GM21390 (cell line): ENCODE measurements around the gene NOTCH1.

Experiments used
- ATAC-seq: cut with Tn5 transposase; IDR thresholded peaks from one replicate; pipeline ENCODE4 v1.9.1; 2021; ENCODE audit not compliant: unreplicated experiment

NOTCH1 gene

DNA sequence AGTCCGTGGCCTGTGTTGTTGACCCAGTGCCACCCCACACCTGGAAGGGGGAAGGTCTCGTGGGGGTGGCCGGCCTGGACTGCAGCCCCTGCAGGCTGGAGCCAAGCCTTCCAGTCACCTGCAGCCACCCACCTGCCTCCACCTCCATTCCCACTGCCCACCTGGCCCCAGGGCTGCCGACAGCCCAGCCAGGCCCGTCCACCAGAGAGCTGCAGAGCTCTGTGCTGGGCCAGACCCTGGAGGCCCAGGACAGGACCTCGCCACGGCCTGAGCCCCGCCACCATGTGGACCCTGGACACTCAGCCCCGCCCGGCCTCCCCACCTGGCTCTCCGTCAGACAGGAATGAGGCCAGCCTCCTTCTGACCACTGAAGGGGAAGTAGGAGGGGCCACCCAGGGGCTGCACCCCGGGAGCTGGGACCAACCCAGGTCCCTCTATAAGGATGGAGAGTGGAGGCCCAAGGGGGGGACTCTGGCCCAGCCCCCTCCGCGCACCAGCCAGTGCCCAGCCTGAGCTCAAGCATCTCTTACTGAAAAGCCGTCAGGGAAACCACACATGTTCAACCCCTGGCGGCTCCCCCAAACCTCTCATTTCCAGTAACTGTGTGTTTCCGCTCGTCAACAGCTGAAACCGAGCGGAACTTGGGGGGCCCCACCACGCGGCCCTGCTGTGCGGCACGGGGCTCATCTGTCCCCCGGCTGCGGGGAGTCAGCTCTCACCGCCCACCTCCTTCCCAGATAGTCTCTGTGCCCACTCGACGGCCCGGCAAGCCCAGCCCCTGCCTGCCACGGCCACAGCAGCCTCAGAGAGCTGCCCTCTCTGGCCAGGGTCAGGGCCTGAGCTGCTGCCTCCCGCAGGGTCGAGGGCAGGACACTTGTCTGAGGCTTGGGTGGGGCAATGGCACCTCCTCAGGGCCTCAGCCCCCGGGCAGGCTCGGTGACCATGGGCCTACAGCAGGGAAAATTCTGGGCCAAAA lies 12.8 kb downstream of the NOTCH1 start:
- no peak for ATAC-seq

DNA sequence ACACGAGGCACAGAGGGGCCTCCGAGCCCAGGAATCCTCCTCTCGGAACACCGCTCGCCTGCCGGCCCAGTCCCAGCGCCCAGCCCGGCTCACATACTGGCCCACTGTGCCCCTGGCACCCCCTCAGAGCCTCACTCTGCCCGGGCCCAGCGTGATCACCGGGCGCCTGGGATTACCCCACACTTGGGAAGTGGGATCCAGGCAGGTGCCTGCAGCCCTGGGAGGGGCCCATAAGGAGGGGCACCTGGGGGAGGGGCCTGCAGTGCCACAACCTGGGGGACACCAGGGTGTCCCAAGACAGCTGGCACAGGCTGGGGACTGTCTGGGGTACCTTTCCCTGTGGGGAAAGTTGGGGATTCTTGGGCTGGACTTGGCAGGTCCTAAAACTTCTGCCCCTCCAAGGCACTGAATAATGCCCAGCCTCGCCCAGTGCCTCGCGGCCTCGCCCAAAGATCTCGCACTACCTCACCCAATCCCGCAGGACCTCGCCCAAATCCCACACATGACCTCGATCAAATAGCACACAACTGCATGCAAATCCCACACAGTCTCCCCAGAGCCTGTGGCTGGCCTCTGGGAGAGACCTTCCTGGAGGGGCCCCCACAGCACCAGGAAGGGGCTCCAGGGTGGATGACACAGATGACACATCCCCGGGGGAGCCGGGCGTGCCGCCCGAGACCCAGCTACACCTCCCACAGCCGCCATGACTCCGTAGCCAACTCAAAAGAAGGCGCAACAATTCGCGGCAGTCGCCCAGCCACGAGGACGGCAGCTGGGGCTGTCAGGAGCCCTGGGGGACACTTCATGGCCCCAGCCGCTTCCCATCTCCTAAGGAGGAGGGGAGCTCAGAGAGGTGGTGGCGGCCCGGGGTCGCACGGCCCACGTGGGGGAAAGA lies 13.7 kb downstream of the NOTCH1 start:
- no peak for ATAC-seq

DNA sequence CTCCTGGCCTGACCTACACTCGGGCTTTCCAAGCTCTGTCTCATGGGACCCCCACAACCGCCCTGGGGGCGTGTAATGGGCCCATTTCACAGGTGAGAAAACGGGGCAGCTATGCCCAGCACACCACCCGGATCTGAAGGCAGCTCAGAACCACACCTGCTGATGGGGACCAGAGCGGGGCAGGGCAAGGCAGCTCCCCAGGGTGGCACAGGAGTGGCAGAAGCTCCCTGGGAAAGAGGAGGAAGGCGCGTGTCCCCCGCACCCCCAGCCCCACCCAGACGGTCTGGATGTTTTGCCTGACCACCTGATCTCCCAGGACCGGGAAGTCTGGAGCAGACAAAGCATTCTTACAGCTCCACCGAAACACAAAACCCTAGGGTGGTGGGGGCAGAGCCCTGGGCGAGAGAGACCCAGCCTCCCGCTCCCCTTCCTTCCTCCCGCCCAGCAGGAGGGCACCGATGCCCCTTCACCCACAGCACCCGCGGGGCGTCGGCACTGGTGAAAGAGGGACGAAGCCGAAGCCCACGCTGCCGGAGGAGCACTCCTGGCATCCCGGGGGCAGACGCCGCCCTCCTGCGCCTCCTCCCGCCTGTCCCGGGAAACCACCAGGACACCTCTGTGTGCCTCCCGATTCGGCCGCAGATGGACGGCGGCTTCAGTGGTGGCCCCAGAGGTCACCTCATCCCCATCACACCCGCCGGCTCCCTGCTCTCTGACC lies 14.5 kb downstream of the NOTCH1 start:
- ATAC-seq, result no peak

DNA sequence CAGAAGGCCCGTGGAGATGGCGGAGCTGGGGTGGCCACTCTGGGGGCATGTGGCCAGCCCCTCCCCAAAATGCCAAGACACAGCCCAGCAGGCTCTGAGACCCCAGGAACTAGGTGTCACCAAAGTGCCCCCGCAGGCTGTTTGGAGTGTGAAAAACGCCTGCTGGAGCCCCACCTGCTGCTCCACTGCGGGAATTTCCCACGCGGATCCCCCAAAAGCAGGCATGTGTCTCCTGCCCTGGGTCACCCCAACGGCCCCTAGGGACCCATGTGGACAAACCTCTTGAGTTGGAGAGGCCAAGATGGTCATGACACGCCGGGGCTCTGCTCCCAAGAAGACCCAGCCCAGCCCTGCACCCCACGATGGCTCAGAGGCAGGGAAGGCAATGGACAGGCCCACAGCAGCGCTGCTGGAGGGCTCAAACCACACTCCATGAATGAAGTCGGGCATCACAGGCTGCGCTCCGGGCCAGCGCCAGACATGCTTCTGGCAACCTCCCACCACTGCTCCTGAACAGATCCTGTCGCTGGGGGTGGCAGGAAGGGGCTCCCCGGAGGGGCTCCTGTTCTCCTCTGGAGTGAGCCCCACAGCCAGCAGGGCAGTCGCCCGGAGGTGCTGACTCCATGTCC lies 15.3 kb downstream of the NOTCH1 start:
- ATAC-seq, result no peak

DNA sequence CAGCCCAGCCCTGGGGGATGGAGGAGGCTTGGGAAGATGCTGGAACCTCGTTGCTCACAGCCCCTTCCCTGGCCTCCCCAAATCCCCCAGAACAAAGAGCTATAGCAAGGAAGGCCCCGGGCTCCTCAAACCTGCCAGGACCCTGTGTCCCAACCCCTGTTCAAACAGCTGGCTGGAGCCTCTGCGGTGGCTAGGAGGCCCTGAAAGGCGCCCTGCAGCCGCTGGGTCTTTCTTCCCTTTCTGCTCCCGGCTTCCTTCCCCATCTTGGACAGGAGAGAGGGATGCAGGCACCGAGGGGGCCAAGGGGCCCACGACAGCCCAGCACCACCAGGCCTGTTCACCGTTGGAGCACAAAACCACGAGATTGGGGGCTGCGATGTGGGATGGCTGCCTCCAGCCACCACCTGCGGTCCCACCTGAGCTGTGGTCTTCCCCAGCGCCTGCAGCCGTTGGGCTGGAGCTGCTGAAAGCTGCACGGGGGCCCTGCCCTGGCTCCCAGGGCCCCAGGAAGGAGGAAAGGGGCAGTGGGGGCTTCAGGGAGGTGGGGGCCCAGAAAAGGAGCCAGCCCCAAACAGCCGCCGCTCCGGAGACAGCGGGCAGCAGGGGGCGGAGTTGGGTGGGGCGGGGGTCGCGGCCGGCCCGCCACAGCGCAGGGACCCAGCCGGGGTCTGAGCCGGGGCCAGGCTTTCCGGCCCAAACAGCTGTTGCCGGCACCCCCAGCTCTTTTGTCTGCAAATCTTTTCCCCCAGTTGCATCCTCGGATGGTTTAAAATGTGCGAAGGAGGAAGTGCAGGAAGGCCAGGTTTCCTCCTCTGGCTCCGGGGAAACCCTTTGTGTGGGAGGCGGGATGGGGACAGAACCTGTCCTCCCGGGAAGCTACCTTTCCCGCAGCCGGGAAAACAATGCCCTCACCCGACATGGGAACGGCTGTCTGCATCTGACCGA lies 16.1 kb downstream of the NOTCH1 start:
- no peak for ATAC-seq

DNA sequence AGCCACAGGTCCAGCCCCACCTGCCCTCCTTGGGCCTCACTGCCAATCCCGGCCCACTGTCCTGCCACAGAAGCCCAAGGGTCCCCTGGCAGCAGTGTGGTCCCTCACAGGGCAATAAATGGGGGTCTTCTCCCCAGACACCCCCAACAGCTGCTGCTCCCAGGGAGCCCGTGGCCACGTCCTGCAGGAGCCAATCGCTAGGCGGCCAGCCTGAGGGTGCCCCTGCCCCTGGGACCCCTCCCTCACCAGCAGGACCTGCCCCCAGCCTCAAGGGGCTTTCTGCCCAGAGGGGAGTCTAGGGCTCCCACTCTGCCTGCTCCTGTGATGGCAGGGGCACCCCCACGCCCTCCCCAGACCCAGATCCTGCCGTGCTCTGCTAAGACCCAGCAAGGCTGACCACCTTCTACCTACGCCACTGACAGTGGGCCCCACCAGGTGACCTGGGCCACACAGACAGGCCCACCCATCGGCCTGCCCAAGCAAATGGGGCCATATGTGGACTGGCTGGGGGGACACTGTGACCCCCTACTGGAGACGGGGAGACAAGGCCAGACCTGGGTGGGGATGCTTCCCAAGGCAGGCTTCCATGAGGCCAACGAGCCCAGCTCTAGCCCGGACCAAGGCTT lies 17.0 kb downstream of the NOTCH1 start:
- no peak for ATAC-seq

DNA sequence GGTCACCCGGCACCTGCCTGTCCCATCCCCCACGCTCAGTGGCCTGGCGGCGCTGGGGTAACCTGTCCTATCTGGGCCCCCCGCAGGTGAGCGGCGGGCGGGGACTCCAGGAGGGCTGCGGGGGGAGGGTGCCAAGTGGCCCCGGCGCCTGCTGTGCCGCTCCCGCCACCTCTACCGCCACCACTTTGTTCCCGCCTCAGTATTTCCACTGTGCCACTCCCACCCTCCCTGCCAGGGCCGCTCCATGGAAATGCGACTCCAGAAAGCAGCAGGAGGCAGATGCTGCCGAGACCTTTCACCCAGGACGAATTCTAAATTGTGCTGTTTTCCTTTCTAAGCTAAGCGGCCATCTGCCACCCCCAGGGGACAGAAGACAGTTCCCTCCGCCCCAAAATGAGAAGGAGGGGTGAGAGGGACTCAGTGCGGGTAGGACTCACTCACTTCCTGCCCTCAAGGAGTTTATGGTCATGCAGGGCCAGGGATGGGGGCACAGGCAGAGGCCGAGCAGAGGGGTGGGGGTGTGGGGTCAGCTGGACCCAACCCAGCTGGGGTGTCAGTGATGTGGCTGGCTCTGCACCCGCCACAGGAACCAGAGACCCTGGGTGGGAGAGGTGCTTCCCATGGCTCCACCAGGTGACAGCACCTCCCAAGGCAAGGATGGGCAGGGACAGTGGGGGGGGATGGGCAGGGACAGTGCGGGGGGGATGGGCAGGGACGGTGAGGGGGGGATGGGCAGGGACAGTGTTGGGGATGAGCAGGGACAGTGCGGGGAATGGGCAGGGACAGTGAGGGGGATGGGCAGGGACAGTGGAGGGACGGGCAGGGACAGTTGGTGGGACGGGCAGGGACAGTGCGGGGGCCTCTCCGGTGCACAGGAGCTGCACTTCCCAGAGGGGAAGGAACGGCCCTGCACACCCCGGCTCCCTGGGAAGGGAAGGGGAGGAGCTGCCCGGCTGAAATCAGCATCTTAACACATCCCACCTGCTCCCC lies 17.8 kb downstream of the NOTCH1 start:
- no peak for ATAC-seq

DNA sequence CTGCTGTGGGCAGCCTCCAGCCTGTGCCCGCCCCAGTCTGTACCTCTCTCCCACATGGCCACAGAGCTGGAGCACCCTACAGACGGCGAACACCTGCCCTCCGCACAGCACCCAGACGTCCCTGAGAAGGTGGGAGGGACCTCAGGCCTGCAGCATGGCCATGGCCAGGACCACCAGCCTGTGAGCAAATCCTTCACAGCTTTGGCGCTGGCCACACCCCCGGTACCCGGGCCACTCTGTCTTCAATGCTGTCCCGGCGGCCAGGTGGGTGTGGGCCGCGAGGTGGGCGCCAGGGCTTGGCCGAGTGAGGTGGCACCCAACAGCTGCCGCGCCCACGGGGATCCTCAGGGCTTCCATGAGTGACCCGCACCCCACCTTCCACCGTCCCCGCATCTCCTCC lies 18.7 kb downstream of the NOTCH1 start:
- ATAC-seq, result no peak

DNA sequence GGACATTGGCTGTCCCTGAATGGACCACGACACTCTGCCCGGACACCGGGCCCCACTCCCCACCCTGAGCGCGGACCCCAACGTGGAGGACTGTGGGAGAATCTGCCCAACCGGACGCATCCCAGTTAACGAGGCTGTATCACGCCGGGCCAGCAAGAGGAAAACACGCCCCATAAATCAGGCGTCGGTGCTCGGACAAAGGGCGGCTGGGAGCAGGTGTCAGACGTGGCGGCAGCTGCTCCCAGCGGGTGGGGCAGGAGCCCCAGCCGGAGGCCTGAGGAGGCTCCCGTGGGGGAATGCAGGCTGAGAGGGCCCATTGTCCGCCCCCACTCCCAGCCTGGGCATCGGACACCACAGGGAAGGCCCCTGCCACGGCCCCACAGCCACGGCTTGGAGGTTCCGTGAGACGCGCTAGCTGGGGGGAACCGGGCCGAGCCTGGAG lies 19.2 kb downstream of the NOTCH1 start:
- ATAC-seq, result no peak

DNA sequence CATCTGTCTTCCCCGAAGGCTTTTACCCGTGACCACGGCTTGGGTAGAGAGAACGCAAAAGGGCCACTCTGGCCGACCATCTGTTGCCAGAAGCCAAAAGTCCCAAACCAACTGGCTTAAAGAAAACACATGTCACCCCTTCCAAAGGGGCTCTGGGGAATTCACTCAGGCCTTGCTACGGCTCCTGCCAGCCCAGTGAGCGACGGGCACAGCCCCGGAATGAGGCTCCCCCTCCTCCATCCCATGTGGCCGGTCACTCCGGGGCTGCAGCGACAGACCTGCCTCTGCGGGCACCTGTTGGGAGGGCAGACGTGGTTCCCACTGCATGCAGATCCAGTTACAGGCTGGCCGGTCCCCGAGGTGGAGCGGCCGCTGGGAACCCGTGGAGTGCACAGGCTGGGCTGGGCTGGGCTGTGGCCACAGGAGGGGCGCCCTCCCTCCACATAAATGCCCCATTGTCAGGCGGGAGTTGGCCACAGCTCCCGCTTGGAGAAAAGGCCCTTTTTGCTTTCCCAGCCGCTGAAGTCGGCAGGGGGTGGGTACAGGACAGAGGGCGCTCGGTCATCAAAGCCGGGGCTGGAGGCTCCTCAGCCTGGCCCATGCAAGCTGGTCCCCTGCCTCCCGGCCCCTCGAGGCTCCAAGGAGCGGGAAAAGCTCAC lies 19.9 kb downstream of the NOTCH1 start:
- no peak for ATAC-seq

DNA sequence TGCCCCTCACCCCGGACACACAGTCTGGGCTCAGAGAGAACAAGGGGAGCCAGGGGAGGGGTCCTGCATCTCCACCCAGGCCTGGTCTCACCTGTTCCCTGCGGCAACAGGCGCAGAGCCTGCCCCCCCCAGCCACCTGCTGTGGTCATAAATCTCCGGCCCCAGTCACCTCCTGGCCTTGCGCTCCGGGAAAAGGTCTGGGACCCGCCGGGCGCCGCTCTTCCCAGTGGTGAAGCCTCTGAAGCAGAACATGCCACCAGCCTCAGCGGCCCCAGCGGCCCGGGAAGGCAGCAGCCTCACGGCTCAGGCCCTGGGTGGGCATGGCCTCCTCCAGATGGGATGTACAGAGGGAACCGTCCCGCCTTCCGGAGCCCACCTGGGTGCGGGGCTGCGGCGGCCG lies 20.6 kb downstream of the NOTCH1 start:
- no peak for ATAC-seq

DNA sequence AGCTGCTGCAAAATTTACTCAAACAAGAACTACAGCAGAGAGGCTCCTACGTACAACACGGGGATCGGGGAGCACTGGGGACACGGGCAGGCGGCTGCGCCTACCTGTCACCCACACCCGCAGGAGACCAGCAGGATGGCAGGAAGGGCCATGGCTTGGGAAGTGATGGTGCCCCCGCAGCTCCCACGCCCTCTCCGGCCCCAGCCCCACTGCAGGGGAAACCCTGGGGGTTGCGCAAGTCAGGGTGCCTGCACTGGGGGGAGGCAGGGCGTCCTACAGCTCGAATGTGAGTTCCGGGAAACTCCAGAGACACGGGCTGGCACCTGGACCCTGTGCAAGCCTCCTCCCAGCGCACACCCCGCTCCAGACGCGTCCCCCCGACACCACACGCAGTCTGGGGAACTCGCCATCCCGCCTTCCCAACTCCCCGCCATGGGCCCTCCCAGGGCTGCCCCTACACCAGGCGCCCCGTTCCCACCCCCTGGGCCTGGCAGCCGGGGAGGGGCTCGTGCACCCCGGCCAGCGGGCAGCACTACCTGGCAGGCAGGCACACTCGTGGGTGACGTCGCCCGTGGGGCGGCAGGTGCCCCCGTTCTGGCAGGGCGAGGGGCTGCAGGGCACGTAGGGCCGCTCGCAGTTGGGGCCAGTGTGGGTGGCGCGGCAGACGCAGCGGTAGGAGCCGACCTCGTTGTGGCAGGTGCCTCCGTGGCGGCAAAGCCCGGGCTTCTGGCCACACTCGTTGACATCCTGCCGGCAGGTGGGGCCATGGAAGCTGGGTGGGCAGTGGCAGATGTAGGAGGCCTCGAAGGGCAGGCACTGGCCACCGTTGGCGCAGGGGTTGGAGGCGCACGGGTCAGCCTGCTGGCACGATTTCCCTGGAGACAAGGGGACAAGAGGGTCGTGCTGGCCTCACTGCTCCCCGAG lies 23.3 kb downstream of the NOTCH1 start:
- ATAC-seq, result no peak

DNA sequence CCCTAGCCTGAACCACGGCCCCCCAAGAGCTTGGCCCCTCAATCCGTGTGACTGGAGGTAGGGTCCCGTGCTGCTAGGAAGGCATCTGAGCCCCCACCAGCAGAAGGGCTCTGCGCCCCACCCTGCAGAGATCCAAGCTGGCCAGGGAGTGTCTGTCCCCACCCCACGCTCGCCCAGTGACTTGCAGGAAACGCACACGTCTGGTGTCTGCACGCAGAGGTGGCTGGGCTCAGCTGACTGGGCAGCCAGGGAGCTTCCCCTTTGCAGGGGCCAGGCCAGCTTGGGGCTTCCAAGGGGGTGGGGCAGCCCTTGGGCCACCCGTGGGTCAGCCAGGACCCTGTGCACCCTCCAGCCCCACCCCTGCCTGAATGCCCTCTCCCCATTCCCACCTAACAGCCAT lies 24.3 kb downstream of the NOTCH1 start:
- ATAC-seq, result no peak

DNA sequence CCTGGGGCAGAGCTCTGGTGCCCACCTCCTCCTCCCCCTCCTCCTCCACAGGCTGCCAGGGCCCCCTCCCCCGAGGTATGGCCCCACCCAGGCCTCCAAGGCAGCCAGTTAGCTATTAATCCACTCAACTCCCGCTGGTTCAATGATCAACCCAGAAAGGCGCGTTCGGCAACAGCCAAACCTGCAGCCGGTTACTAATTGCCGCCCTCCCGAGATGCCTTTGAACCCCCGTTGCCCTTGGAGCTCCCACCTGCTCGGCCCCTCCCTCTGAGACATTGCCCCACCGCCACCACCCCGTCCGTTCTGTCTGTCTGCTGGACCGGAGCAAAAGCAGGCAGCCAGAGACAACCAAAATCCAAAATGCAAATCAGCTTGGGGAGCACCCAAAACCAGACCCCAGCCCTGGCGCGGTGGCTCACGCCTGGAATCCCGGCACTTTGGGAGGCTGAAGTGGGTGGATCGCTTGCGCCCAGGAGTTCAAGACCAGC lies 25.8 kb downstream of the NOTCH1 start:
- no peak for ATAC-seq

DNA sequence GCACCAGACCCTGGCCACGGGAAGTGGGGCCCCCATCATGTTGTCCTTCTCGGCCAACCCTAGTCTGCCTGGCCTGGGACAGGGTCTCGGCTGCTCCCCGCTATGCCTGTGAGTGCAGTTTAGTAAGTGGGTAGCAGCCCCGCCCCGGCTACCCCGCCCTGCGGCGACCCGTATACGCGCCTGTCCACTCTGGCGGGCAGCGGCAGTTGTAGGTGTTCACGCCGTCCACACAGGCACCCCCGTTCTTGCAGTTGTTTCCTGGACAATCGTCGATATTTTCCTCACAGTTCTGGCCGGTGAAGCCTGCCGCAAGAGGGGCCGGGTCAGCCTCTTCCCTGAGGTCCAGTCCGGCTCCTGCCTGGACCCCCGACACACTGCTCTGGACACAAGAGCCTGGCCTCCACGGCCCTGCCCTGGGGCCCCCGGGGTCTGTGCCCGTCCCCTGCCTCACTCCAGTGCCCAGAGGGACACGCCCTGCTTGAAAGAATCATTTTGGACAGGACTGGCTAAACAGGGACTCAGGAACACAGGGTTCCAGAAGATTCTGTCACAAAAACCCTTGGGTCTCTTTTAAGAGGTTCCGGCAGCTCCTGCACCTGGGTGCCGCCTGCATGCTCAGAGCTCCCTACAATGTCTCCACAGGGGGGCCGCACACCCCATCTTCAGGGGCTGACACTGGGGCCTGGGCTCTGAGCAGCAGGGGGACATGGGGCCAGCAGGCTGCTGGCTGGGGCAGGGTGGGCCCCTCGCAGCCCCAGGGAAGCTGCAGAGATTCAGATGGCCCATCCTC lies 26.4 kb downstream of the NOTCH1 start:
- ATAC-seq, result no peak
